ENCODE results near the gene HES7.
"Not testable (repeated sequence)": the region's sequence is repeated elsewhere in the genome, so short reads cannot be mapped to it uniquely, and the experiment has no call there.

The HES7 gene

GRCh38 chr17:8123695-8124349, at the start of gene HES7:
Gene HES7 (minus strand): TSS chr17:8124106. CDS start chr17:8124084, 22 bp downstream.
- no peak for DNase-seq

GRCh38 chr17:8173056-8173870, 49.4 kb upstream of the HES7 start:
- DNase-seq: peak; percentile 99

- not testable (repeated sequence) for DNase-seq
Measured at GRCh38 chr17:8170186-8170585, 46.3 kb upstream of the HES7 start.

GRCh38 chr17:8167526-8167925, 43.6 kb upstream of the HES7 start:
- DNase-seq: no peak

- no peak for DNase-seq
Measured at GRCh38 chr17:8166731-8167130, 42.8 kb upstream of the HES7 start.

- DNase-seq: no peak
Measured at GRCh38 chr17:8164815-8165131, 40.9 kb upstream of the HES7 start.

GRCh38 chr17:8163978-8164814, 40.3 kb upstream of the HES7 start:
- DNase-seq: no peak

- no peak for DNase-seq
Measured at GRCh38 chr17:8162997-8163977, 39.4 kb upstream of the HES7 start.

- no peak for DNase-seq
Measured at GRCh38 chr17:8162233-8162996, 38.5 kb upstream of the HES7 start, which contains the start of gene VAMP2. Gene VAMP2 (minus strand): TSS chr17:8162948. CDS start chr17:8162879, 69 bp downstream.

- no peak for DNase-seq
Measured at GRCh38 chr17:8161289-8162232, 37.7 kb upstream of the HES7 start.

- DNase-seq: no peak
Measured at GRCh38 chr17:8160741-8161221, 36.9 kb upstream of the HES7 start.

GRCh38 chr17:8160224-8160577, 36.3 kb upstream of the HES7 start:
- no peak for DNase-seq

GRCh38 chr17:8159459-8160223, 35.7 kb upstream of the HES7 start:
- DNase-seq: no peak

GRCh38 chr17:8159032-8159400, 35.1 kb upstream of the HES7 start:
- no peak for DNase-seq

GRCh38 chr17:8158267-8159031, 34.5 kb upstream of the HES7 start:
- peak; percentile 90 for DNase-seq

GRCh38 chr17:8156246-8156992, 32.5 kb upstream of the HES7 start:
- DNase-seq: peak; percentile 100

GRCh38 chr17:8155996-8156245, 32.0 kb upstream of the HES7 start:
- DNase-seq: no peak

Measured in NCI-H748 treated with DMSO at 0.1 percent for 48 hours (cell line).